ENCODE data around the gene SLC17A7. TPM values are rescaled to one million over a fixed set of nuclear protein-coding genes. Genes with fewer than 3 reads are reported as not detected.

SLC17A7 gene
- total and polyA plus RNA-seq, 2 of the 8 experiments (the other 6 are each of a cell fraction or from before 2014, with no cell fraction given), result 2.7 to 3.0 TPM

GRCh38 chr19:49395581-49396407 is 45.5 kb downstream of the SLC17A7 start (continued):
- no peak for TF ChIP-seq CHD7 (IDR thresholded peaks at IDR 0.05; ENCODE audit: insufficient replicate concordance, low read length)
- no peak for TF ChIP-seq ZNF274 (IDR thresholded peaks at IDR 0.05; ENCODE audit: borderline replicate concordance, extremely low read depth, low read length)
